Choroid plexus epithelial cell (primary cell): Measurements from ENCODE around the gene UBASH3B.

Source experiments
- DNase-seq: peaks from one replicate; pipeline ENCODE4 v3.0.0-alpha.2; 2010; ENCODE audit warnings: low read depth
- H3K4me3 ChIP-seq: 2 replicates; pipeline ENCODE4 v1.5.1; 2011; ENCODE audit warnings: low read depth, mild to moderate bottlenecking, control low read depth, low read length, moderate library complexity
- TF ChIP-seq, protein P1 (sequence below): conservative IDR thresholded peaks from 2 replicates; pipeline ENCODE4 v1.5.1; 2011; ENCODE audit warnings: low read depth, mild to moderate bottlenecking, control low read depth, inconsistent platforms, low read length, moderate library complexity

Gene UBASH3B

DNA sequence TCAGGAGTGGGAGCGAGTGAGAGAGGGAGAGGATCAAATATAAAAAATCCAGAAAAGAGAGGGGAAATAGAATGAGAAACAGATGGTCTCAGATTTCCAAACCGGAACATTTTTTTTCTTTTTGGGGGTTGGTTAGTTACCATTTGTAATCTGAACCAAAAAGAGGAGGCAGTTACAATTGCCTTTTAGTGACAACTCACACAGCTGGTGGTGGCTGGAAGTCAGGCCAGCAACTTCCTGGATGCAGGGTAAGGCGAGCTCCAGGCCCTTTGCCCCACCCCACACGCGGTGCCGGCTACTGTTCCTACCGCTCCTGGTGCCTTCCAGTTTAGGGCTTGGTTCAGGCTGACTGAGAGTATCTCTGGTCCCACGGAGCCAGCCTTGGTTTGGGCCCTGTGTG, 21.0 kb upstream of the UBASH3B start:
- TF ChIP-seq, protein P1, sequence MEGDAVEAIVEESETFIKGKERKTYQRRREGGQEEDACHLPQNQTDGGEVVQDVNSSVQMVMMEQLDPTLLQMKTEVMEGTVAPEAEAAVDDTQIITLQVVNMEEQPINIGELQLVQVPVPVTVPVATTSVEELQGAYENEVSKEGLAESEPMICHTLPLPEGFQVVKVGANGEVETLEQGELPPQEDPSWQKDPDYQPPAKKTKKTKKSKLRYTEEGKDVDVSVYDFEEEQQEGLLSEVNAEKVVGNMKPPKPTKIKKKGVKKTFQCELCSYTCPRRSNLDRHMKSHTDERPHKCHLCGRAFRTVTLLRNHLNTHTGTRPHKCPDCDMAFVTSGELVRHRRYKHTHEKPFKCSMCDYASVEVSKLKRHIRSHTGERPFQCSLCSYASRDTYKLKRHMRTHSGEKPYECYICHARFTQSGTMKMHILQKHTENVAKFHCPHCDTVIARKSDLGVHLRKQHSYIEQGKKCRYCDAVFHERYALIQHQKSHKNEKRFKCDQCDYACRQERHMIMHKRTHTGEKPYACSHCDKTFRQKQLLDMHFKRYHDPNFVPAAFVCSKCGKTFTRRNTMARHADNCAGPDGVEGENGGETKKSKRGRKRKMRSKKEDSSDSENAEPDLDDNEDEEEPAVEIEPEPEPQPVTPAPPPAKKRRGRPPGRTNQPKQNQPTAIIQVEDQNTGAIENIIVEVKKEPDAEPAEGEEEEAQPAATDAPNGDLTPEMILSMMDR = no peak
- DNase-seq = peak; percentile 56
- no peak overlapping the region for H3K4me3 ChIP-seq

DNA sequence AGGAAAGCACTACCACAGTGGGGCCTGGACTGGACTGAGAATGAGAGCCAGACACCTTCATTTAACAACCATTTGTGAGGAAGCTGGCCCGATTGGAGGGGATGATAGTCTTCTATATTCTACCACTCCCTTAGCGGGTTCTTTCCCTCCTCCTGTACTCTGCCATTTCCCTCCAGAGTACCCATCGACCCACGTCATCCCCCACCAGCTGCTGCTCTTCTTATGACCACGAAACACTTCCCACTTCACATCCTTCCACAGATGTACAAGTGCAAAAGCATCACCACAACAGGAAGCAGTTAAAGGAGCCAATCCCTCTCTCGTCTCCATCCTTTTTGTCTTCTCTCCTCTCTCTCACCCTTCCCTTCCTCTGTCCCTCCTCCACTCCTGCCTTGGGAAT, 18.0 kb upstream of the UBASH3B start:
- DNase-seq = no peak
- no peak overlapping the region for H3K4me3 ChIP-seq
- TF ChIP-seq, protein P1 = no peak

DNA sequence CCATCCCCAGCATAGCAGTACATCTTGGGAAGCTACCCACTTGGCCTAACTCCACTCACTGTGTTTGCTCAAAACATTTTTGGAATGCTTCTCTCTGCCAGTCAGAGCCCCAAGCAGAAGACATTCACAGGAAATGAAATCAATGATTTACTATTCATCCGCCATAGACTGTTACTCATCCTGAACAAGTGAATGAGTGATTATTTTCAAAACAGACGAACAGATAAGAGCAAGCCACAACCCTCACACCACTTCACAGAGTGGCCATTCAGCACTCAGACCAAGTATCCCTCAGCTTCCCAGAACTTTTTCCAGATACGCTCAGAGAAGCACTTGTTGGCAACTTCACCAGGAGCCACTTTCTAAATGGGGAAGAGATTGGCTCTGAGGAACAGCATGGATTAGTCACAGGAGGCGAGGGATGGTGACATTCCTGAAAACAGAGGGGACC, 13.0 kb upstream of the UBASH3B start:
- TF ChIP-seq, protein P1 = no peak
- no peak overlapping the region for H3K4me3 ChIP-seq
- peak; percentile 72 for DNase-seq

DNA sequence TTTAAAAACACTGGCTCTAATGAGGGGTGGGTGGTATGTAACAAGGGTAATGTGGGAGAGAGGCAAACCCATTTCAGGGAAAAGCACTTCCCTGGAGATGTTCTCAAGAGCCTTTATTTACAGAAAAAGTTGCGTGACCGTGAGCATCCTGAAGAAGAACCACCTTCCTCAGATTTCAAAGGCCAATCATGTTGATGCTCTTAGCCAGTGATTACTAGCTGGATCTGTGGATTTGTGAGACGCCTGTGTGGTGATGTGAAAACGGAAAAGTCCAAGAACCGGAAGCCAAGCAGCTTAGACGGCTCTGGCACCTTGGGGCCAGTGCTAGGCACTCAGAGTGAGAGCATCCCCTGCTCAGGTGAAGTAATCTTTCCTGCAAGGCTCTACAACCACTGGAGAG, 12.6 kb upstream of the UBASH3B start:
- DNase-seq = no peak
- H3K4me3 ChIP-seq = no peak overlapping the region
- TF ChIP-seq, protein P1 = no peak

DNA sequence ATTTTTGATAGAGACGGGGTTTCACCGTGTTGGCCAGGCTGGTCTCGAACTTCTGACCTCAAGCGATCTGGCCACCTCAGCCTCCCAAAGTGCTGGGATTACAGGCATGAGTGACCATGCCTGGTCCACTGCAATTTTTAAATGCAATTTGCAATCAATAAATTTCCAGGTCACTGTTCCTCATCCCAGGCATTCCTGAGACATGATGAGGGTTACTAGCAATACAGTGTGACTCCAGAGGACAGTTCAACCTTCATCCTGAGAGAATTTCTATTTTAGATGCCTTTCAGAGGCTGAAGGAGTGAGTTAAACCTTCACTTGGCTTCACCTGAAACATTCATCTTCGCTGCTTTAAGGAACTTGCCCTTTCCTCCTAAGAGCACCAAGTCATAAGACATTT, 9.7 kb upstream of the UBASH3B start:
- no peak for DNase-seq
- TF ChIP-seq, protein P1 = no peak

DNA sequence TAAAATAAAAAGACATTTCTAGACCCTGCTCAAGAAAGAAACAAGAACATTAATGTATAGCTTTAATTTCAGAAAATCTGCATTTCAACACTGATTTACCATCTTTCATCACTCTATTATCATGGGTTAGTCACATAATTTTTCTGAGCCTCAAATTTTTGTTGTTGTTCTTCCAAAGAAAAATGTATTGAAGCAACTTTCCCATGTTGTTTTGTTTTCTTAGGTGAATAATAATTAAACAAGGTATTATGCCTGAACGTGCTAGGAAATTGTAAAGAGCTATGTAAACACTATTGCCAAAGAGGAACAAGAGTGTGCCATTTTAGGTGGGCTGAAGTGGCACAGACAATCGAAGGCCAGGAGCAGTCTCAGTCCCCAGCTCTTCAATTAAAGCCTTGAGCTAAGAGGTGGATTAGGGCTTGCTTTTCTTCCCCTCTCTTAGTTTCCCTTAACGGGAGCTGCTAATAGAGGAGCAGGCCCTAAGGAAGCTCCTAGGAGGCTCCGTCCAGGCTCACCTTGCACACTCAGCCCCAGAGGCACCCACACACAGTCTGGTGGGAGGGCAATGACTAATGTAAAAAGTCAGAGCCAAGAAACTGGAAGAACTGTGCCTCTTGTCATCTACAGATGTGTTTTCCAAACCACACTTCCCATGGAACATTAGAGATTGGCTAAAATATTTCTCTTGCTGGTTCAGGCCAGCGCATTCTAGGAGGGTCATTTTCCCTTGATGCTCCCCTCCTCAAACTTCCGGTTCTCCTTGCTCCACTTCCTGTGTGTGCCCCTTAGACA, 8.8 kb upstream of the UBASH3B start:
- no peak overlapping the region for H3K4me3 ChIP-seq
- TF ChIP-seq, protein P1 = no peak
- peak; percentile 42 for DNase-seq

More for the DNA sequence above, 9.7 kb upstream of the UBASH3B start:
- H3K4me3 ChIP-seq = no peak overlapping the region

DNA sequence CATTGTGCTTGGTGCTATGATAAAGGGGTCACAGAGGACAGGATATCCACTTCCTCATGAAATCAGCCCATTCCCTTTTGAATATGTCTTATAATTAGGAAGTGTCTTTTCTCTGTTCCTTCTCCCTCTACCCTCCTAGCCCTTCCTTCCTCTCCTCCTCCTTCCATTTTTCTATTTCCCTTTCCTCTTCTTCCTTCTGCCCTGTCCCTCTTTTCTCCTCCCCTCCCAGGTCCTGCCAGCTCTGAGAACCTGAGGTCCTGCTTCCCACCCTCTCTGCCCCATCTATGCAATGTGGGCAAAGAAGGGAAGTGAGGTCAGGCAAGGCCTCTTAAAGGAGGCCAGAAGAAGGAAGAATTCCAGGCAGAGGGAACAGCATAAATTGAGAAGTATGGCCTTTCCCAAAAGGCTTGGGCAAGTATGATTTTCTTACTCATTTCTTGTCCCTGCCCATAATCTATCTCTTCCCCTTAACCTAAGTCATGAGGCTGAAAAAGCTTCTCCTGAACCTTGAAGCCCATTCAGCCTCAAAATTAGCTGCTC, 7.7 kb upstream of the UBASH3B start:
- TF ChIP-seq, protein P1 = no peak
- no peak overlapping the region for H3K4me3 ChIP-seq
- DNase-seq = no peak
